AG09319 (cell line): ENCODE results near the gene RGMA.
"Not testable (repeated sequence)": the region's sequence is repeated elsewhere in the genome, so short reads cannot be mapped to it uniquely, and the experiment has no call there.

Experiments used
- DNase-seq: peaks from one replicate; pipeline ENCODE4 v3.0.0-alpha.2; 2010; ENCODE audit warnings: low read depth; ENCODE audit errors: extremely low read depth
- CTCF ChIP-seq: IDR thresholded peaks from 2 replicates; pipeline ENCODE4 v1.5.1; 2011; ENCODE audit warnings: low read depth, mild to moderate bottlenecking, inconsistent platforms, low read length, moderate library complexity

Gene RGMA

DNA sequence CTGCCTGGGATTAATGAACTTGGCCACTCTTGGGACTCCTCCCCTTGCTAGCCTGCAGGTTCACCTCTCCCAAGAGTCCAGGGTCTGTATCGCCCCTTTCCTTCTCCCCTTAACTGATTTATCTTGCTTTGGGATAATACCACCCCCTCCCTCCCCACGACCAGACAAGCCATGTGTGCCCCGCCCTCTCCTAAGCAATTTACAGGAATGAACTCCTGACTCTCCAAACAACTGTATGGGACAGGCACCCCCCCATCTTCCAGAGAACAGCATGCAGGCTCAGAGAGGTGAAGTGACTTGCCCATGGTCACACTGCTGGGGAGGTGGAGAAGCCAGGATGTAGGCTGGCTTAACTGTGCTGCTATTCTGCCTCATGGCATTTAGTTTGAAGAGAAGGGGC is 46.8 kb downstream of the RGMA start:
- no peak for TF ChIP-seq CTCF
- DNase-seq = no peak

DNA sequence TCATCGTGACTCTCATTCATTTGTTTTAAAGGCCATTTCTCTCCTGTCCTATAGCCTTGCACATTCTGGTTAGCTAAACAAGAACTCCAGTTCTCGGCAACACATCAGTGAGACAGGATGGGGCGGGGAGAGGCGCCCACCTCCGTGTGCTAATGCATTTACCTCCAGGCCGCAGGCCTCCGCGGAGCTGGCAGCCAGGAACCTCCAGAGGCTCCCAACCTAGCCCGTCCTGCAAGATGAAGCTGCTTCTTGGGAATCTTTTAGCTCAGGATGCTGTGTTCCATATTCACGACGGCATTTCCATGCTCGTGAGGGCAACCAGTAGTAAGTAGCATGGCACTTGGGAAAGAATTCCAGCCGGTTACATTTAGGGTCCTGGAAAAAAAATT is 47.9 kb downstream of the RGMA start:
- no peak for DNase-seq
- no peak for TF ChIP-seq CTCF

DNA sequence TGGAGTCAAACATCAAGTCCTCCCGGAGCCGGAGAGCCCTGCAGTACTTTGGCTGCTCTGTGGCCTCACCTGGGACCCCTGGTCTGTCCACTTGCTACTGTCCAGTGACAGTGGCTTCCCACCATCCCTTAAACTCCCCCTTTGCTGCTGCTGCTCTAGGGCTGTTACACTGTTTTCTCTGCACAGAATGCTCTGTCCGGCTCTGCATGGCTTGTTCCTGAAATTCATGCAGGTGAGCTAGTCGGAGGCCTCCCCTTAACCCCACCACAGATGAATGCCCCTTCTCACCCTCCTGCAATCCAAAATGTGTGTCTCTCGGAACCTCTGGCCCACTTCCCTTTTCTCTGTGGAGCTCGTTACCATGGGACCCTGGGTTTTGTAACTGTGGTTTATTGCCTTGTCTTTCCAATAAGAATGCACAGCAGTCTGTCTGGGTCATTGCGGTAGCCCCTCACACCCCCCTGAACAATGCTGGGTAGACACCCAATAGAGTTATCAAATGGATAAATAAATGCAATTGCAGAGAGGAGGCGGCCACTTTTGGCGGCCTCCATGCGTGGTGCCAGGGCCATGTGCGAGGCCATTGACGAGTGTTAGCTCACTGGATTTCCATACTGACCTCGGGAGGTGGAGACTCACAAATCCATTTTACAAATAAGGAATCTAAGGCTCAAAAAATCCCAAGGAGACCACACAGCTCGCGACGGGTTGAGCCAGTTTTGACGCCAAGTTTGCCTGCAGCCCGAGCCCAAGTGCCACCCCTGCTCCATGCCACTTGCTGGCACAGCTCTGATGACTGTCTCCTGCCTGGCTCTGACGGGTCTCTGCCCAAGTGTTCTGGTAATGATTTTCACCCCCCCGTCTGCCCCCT is 48.5 kb downstream of the RGMA start:
- no peak for TF ChIP-seq CTCF
- DNase-seq = no peak

- not testable (repeated sequence) for DNase-seq
Measured at GRCh38 chr15:93039562-93040287, 49.3 kb downstream of the RGMA start.

GRCh38 chr15:93037820-93038705 is 50.9 kb downstream of the RGMA start:
- TF ChIP-seq CTCF = no peak

DNA sequence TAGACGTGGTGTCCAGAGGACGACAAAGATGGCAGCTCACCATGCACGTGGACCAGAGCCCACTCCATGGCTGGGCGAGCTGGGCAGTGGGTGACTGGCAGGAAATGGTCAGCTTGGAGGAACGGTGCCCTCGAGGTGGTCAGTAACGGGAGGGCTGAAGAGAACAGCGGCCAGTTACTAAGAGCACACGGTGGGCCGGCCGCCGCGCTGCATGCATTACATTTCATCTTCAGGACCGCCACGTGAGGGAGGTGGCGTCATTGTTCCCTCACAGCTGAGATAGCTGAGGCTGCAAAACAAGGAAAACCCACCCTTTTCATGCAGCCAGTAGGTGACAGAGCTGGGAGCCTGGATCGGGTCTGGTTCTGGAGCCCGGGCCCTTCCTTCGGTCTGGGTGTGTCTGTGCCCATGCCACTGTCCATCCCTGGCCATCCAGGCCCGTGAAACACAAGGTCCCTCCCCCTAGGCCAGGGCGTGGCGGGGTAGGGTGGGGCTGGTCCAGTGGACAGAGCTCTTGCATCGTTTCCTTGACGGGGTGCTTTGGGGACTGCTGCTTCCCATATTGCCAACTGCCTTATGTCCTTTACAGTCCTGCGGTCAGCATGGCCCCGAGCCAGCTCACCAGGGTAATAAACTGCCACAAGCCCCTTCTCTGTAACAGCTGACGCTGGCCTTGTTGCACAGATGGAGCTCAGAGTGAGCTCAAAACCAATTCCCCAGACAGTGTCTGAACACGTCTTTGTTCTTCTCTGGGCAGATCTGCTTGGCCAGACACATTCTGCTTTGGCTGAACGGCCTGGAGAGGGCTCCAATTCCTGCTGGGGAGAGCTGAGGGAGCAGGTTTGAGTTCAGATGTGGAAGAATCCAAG is 51.8 kb downstream of the RGMA start:
- DNase-seq = no peak
- TF ChIP-seq CTCF = peak; percentile 50

More at GRCh38 chr15:93037820-93038705, 50.9 kb downstream of the RGMA start:
- DNase-seq = no peak
